Ectodermal cell (in vitro differentiated cells): ENCODE measurements around the gene TAB2.
"Not testable (repeated sequence)": the region's sequence is repeated elsewhere in the genome, so short reads cannot be mapped to it uniquely, and the experiment has no call there.

Source experiments
- H3K27ac ChIP-seq: 2 replicates; pipeline ENCODE4 v1.7.0; 2013; ENCODE audit warnings: mild to moderate bottlenecking, low read depth, low read length; ENCODE audit not compliant: insufficient read depth, poor library complexity, severe bottlenecking
- H3K27me3 ChIP-seq: 2 replicates; pipeline ENCODE4 v1.7.0; 2013; ENCODE audit warnings: mild to moderate bottlenecking, low read length; ENCODE audit not compliant: insufficient read depth, control insufficient read depth, poor library complexity, severe bottlenecking
- H3K36me3 ChIP-seq: one replicate; pipeline ENCODE4 v1.7.0; 2013; ENCODE audit warnings: low read length; ENCODE audit not compliant: control insufficient read depth, insufficient read depth
- H3K4me1 ChIP-seq: one replicate; pipeline ENCODE4 v1.7.0; 2013; ENCODE audit warnings: low read length; ENCODE audit not compliant: control insufficient read depth, insufficient read depth
- H3K4me3 ChIP-seq: 2 replicates; pipeline ENCODE4 v1.7.0; 2013; ENCODE audit warnings: low read depth, low read length, control low read depth; ENCODE audit not compliant: insufficient read depth
- H3K9me3 ChIP-seq: 2 replicates; pipeline ENCODE4 v1.7.0; 2013; ENCODE audit warnings: mild to moderate bottlenecking, low read length, moderate library complexity; ENCODE audit not compliant: control insufficient read depth
- WGBS, 2 experiments: methylation state at CpG; one replicate each; pipeline ENCODE4 v1.1.7; 2013; ENCODE audit warnings: missing lambda C conversion rate in 2 of 2; 5-methylcytosine and 5-hydroxymethylcytosine counted together

Gene TAB2

GRCh38 chr6:149457316-149457884, 139.9 kb downstream of the TAB2 start:
- H3K36me3 ChIP-seq, result no peaks in the 10 kb centered on the region
- no peaks in the 10 kb centered on the region for H3K4me1 ChIP-seq
- no peaks in the 10 kb centered on the region for H3K9me3 ChIP-seq
- WGBS, 2 experiments, result 93% methylated on average over 7 of the region's 7 CpGs
- no peak overlapping the region for H3K27ac ChIP-seq
- H3K27me3 ChIP-seq, result peaks cover 9% of the 10 kb centered on the region
- no peak overlapping the region for H3K4me3 ChIP-seq

GRCh38 chr6:149458196-149458595, 140.7 kb downstream of the TAB2 start:
- no peaks in the 10 kb centered on the region for H3K4me1 ChIP-seq
- 91 to 94% methylated on average over 7 of the region's 7 CpGs for WGBS, 2 experiments
- no peak overlapping the region for H3K27ac ChIP-seq
- H3K4me3 ChIP-seq, result no peak overlapping the region
- H3K9me3 ChIP-seq, result no peaks in the 10 kb centered on the region
- peaks cover 1% of the 10 kb centered on the region for H3K27me3 ChIP-seq
- no peaks in the 10 kb centered on the region for H3K36me3 ChIP-seq

GRCh38 chr6:149458806-149459205, 141.3 kb downstream of the TAB2 start:
- Histone ChIP-seq H3K27me3 (no peaks in the 10 kb centered on the region), H3K4me1 (no peaks in the 10 kb centered on the region), H3K27ac (no peak overlapping the region), H3K9me3 (no peaks in the 10 kb centered on the region), H3K36me3 (no peaks in the 10 kb centered on the region), H3K4me3 (no peak overlapping the region)
- WGBS, 2 experiments, result no CpG with 5 or more reads among the region's 1 CpG

GRCh38 chr6:149459761-149460160, 142.2 kb downstream of the TAB2 start:
- Histone ChIP-seq H3K4me1 (no peaks in the 10 kb centered on the region), H3K4me3 (no peak overlapping the region), H3K9me3 (no peaks in the 10 kb centered on the region), H3K27me3 (no peaks in the 10 kb centered on the region), H3K27ac (no peak overlapping the region), H3K36me3 (no peaks in the 10 kb centered on the region)
- 93 to 97% methylated on average over 5 of the region's 5 CpGs for WGBS, 2 experiments

- not testable (repeated sequence) for H3K4me1 ChIP-seq, H3K36me3 ChIP-seq, H3K27ac ChIP-seq, H3K27me3 ChIP-seq, H3K9me3 ChIP-seq, H3K4me3 ChIP-seq
- WGBS, 2 experiments, result 78 to 89% methylated on average over 3 of the region's 3 CpGs
Measured at GRCh38 chr6:149460249-149460648, 142.7 kb downstream of the TAB2 start.
